H9 (cell line): Measurements from ENCODE around the gene FARS2. TPM values are rescaled to one million over a fixed set of nuclear protein-coding genes. Genes with fewer than 3 reads are reported as not detected.

Experiments
- DNase-seq: peaks from one replicate; pipeline ENCODE4 v3.0.0-alpha.2; 2017
- H2AFZ ChIP-seq: one replicate; pipeline ENCODE4 v1.6.1; 2013; ENCODE audit warnings: mild to moderate bottlenecking, low read length, control low read depth, moderate library complexity
- H2AK5ac ChIP-seq: 2 replicates; pipeline ENCODE4 v1.6.1; 2013; ENCODE audit warnings: low read length, control low read depth, mixed read lengths; ENCODE audit not compliant: insufficient read length
- H2BK120ac ChIP-seq: one replicate; pipeline ENCODE4 v1.6.1; 2013; ENCODE audit warnings: low read depth, mild to moderate bottlenecking, low read length, control low read depth, inconsistent platforms; ENCODE audit not compliant: poor library complexity, severe bottlenecking
- H2BK12ac ChIP-seq: 2 replicates; pipeline ENCODE4 v1.6.1; 2013; ENCODE audit warnings: low read length, control low read depth, mixed read lengths, low read depth; ENCODE audit not compliant: insufficient read length
- H2BK15ac ChIP-seq: 2 replicates; pipeline ENCODE4 v1.6.1; 2013; ENCODE audit warnings: low read depth, low read length, control low read depth
- H2BK20ac ChIP-seq: one replicate; pipeline ENCODE4 v1.6.1; 2013; ENCODE audit warnings: low read depth, mild to moderate bottlenecking, low read length, control low read depth, inconsistent platforms; ENCODE audit not compliant: poor library complexity, severe bottlenecking
- H2BK5ac ChIP-seq: 2 replicates; pipeline ENCODE4 v1.6.1; 2013; ENCODE audit warnings: low read length, control low read depth, mixed read lengths; ENCODE audit not compliant: insufficient read length
- H3K14ac ChIP-seq: 2 replicates; pipeline ENCODE4 v1.6.1; 2013; ENCODE audit warnings: low read length, control low read depth; ENCODE audit not compliant: insufficient read depth
- H3K18ac ChIP-seq: 2 replicates; pipeline ENCODE4 v1.6.1; 2013; ENCODE audit warnings: low read depth, mild to moderate bottlenecking, mixed read lengths, low read length, control low read depth; ENCODE audit not compliant: insufficient read length
- H3K23ac ChIP-seq: 2 replicates; pipeline ENCODE4 v1.6.1; 2013; ENCODE audit warnings: low read length, control low read depth, mixed read lengths, low read depth; ENCODE audit not compliant: insufficient read length
- H3K23me2 ChIP-seq: 2 replicates; pipeline ENCODE4 v1.6.1; 2013; ENCODE audit warnings: low read depth, mild to moderate bottlenecking, mixed read lengths, low read length, control low read depth; ENCODE audit not compliant: insufficient read length, poor library complexity, severe bottlenecking
- H3K27ac ChIP-seq: 2 replicates; pipeline ENCODE4 v1.5.1; 2013; ENCODE audit warnings: low read length, control low read depth, mixed read lengths, low read depth; ENCODE audit not compliant: insufficient read length
- H3K27me3 ChIP-seq: 2 replicates; pipeline ENCODE4 v1.6.1; 2013; ENCODE audit warnings: low read length, control low read depth, inconsistent platforms; ENCODE audit not compliant: insufficient read depth
- H3K4ac ChIP-seq: 2 replicates; pipeline ENCODE4 v1.6.1; 2013; ENCODE audit warnings: low read depth, mild to moderate bottlenecking, control low read depth, inconsistent platforms, low read length, moderate library complexity
- H3K4me1 ChIP-seq: 2 replicates; pipeline ENCODE4 v1.6.1; 2013; ENCODE audit warnings: low read length, control low read depth, inconsistent platforms; ENCODE audit not compliant: insufficient read depth
- H3K4me2 ChIP-seq: 2 replicates; pipeline ENCODE4 v1.6.1; 2013; ENCODE audit warnings: low read length, control low read depth, mixed read lengths; ENCODE audit not compliant: insufficient read length, insufficient read depth
- H3K56ac ChIP-seq: 2 replicates; pipeline ENCODE4 v1.6.1; 2013; ENCODE audit warnings: low read depth, mild to moderate bottlenecking, mixed read lengths, low read length, control low read depth; ENCODE audit not compliant: insufficient read length
- H3K79me1 ChIP-seq: 2 replicates; pipeline ENCODE4 v1.6.1; 2013; ENCODE audit warnings: low read depth, mild to moderate bottlenecking, moderate library complexity, low read length, control low read depth, inconsistent platforms; ENCODE audit not compliant: insufficient read depth, poor library complexity, severe bottlenecking
- H3K79me2 ChIP-seq: 2 replicates; pipeline ENCODE4 v1.6.1; 2013; ENCODE audit warnings: low read length, control low read depth, inconsistent platforms; ENCODE audit not compliant: insufficient read depth
- H3K9ac ChIP-seq: 2 replicates; pipeline ENCODE4 v1.6.1; 2013; ENCODE audit warnings: low read length, control low read depth, mixed read lengths; ENCODE audit not compliant: insufficient read length; ENCODE audit errors: extremely low read depth
- H3K9me3 ChIP-seq: one replicate; pipeline ENCODE4 v1.6.1; 2013; ENCODE audit warnings: low read depth, low read length, inconsistent platforms; ENCODE audit not compliant: control insufficient read depth
- H3T11ph ChIP-seq: one replicate; pipeline ENCODE4 v1.6.1; 2013; ENCODE audit warnings: mild to moderate bottlenecking, low read length, control low read depth, inconsistent platforms
- H4K20me1 ChIP-seq: one replicate; pipeline ENCODE4 v1.6.1; 2013; ENCODE audit not compliant: control insufficient read depth, insufficient read length, insufficient read depth
- H4K5ac ChIP-seq: 2 replicates; pipeline ENCODE4 v1.6.1; 2013; ENCODE audit warnings: low read depth, mild to moderate bottlenecking, mixed read lengths, low read length, control low read depth; ENCODE audit not compliant: insufficient read length
- H4K8ac ChIP-seq: replicated peaks from 2 replicates; pipeline ENCODE4 v1.6.1; 2013; ENCODE audit warnings: low read length, control low read depth, mixed read lengths, low read depth; ENCODE audit not compliant: insufficient read length
- H4K91ac ChIP-seq: 2 replicates; pipeline ENCODE4 v1.6.1; 2013; ENCODE audit warnings: low read depth, mild to moderate bottlenecking, moderate library complexity, mixed read lengths, low read length, control low read depth; ENCODE audit not compliant: insufficient read length
- H3K27ac Mint-ChIP-seq, 3 experiments: 2 replicates in 2 of 3; 3 replicates in 1 of 3; pipeline ENCODE4 v1.8.0; 2020 to 2021; ENCODE audit warnings: mixed read lengths in 3 of 3, mild to moderate bottlenecking in 1 of 3, moderate library complexity in 1 of 3
- H3K27me3 Mint-ChIP-seq: 2 replicates; pipeline ENCODE4 v1.8.0; 2021; ENCODE audit warnings: low read depth, mild to moderate bottlenecking, moderate library complexity, mixed read lengths
- H3K36me3 Mint-ChIP-seq, 3 experiments: 2 replicates in 2 of 3; 3 replicates in 1 of 3; pipeline ENCODE4 v1.8.0; 2020 to 2021; ENCODE audit warnings: low read depth in 3 of 3, mixed read lengths in 3 of 3; ENCODE audit not compliant: insufficient read depth in 1 of 3
- H3K4me1 Mint-ChIP-seq, 2 experiments: 2 replicates each; pipeline ENCODE4 v1.8.0; 2020; ENCODE audit warnings: mixed read lengths in 2 of 2
- H3K4me3 Mint-ChIP-seq, 2 experiments: 2 replicates in 1 of 2; 3 replicates in 1 of 2; pipeline ENCODE4 v1.8.0; 2020 to 2021; ENCODE audit warnings: mild to moderate bottlenecking in 2 of 2, mixed read lengths in 2 of 2, moderate library complexity in 1 of 2
- H3K9me3 Mint-ChIP-seq, 2 experiments: 2 replicates in 1 of 2; 3 replicates in 1 of 2; pipeline ENCODE4 v1.8.0; 2020; ENCODE audit warnings: mild to moderate bottlenecking in 2 of 2, mixed read lengths in 2 of 2, moderate library complexity in 1 of 2
- WGBS: extraction: QIAGEN DNeasy Blood & Tissue Kit; methylation state at CpG from one replicate; pipeline ENCODE4 v1.1.7; 2013; ENCODE audit warnings: missing lambda C conversion rate, low lambda C conversion rate, mixed read lengths; ENCODE audit not compliant: insufficient read length; ENCODE audit errors: extremely low coverage; 5-methylcytosine and 5-hydroxymethylcytosine counted together
- total RNA-seq: library from RNA; stranded (reverse); gene quantifications from 2 replicates; pipeline ENCODE4 v1.2.1, GENCODE V29; 2021
- TF ChIP-seq, protein P1 (sequence below): fragments of 200-600 bp; sonication (generic); conservative IDR thresholded peaks from 3 replicates; pipeline ENCODE4 v1.8.0; 2021; ENCODE audit warnings: antibody characterized with exemption, mild to moderate bottlenecking

The FARS2 gene
- total RNA-seq, 1 experiment from 2014 or later = 8.5 TPM

DNA sequence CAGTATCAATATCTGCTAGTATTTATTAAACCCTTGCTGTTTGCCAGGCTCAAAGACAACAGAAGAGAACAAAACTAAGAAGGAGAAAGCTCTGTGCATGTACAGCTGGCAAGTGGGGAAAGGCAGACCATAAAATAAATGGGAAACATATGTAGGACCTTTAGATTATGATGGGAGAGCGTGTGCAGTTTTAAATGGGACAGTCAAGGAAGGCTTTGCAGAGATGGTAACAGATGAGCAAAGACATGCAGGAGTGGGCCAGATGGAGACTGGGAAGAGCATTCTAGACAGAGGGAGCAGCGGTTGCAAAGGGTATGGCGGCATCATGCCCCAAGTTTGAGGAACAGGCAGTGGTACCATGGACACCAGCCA is 485.4 kb downstream of the FARS2 start:
- TF ChIP-seq, protein P1, sequence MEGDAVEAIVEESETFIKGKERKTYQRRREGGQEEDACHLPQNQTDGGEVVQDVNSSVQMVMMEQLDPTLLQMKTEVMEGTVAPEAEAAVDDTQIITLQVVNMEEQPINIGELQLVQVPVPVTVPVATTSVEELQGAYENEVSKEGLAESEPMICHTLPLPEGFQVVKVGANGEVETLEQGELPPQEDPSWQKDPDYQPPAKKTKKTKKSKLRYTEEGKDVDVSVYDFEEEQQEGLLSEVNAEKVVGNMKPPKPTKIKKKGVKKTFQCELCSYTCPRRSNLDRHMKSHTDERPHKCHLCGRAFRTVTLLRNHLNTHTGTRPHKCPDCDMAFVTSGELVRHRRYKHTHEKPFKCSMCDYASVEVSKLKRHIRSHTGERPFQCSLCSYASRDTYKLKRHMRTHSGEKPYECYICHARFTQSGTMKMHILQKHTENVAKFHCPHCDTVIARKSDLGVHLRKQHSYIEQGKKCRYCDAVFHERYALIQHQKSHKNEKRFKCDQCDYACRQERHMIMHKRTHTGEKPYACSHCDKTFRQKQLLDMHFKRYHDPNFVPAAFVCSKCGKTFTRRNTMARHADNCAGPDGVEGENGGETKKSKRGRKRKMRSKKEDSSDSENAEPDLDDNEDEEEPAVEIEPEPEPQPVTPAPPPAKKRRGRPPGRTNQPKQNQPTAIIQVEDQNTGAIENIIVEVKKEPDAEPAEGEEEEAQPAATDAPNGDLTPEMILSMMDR = no peak
- no peaks in the 10 kb centered on the region for H3K9me3 Mint-ChIP-seq
- H4K8ac ChIP-seq = no peak overlapping the region
- H3K27me3 Mint-ChIP-seq = peaks cover 2% of the 10 kb centered on the region; the same call in 1 of the 2 replicates
- H4K20me1 ChIP-seq = no peaks in the 10 kb centered on the region
- H3K27ac ChIP-seq = no peak overlapping the region
- H3K23me2 ChIP-seq = no peaks in the 10 kb centered on the region
- DNase-seq = no peak
- peaks cover 0 to 2% (median 0%) of the 10 kb centered on the region in 3 experiments; a peak in 1 of 7 replicates for H3K36me3 Mint-ChIP-seq
- WGBS = no CpG with 5 or more reads among the region's 3 CpGs
- H2AK5ac ChIP-seq = no peak overlapping the region
- no peak overlapping the region for H4K91ac ChIP-seq
- H3K18ac ChIP-seq = no peak overlapping the region
- H3K56ac ChIP-seq = no peak overlapping the region
- H3K79me2 ChIP-seq = no peaks in the 10 kb centered on the region
- no peak overlapping the region for H3K4me3 Mint-ChIP-seq
- H2BK120ac ChIP-seq = no peak overlapping the region
- no peak overlapping the region for H3K23ac ChIP-seq
- H2BK5ac ChIP-seq = no peak overlapping the region
- H3K4me1 Mint-ChIP-seq = peaks cover 22 to 23% of the 10 kb centered on the region in 2 experiments
- no peaks in the 10 kb centered on the region for H3K79me1 ChIP-seq
- no peak overlapping the region for H4K5ac ChIP-seq
- no peaks in the 10 kb centered on the region for H3K9me3 ChIP-seq
- no peaks in the 10 kb centered on the region for H3K27me3 ChIP-seq
- H3K9ac ChIP-seq = no peak overlapping the region
- no peak overlapping the region for H2BK20ac ChIP-seq
- H2AFZ ChIP-seq = no peak overlapping the region
- H2BK15ac ChIP-seq = no peak overlapping the region
- no peak overlapping the region for H3K27ac Mint-ChIP-seq
- no peak overlapping the region for H3K4me2 ChIP-seq
- no peak overlapping the region for H2BK12ac ChIP-seq
- H3T11ph ChIP-seq = no peak overlapping the region
- H3K4me1 ChIP-seq = peaks cover 3% of the 10 kb centered on the region; the same call in 1 of the 2 replicates
- H3K14ac ChIP-seq = no peak overlapping the region
- H3K4ac ChIP-seq = no peak overlapping the region
